Measurements from ENCODE around the gene CREG2. TPM values are rescaled to one million over a fixed set of nuclear protein-coding genes. Genes with fewer than 3 reads are reported as not detected.

Gene CREG2
- total RNA-seq, 1 donor from 2014 or later: not detected

DNA sequence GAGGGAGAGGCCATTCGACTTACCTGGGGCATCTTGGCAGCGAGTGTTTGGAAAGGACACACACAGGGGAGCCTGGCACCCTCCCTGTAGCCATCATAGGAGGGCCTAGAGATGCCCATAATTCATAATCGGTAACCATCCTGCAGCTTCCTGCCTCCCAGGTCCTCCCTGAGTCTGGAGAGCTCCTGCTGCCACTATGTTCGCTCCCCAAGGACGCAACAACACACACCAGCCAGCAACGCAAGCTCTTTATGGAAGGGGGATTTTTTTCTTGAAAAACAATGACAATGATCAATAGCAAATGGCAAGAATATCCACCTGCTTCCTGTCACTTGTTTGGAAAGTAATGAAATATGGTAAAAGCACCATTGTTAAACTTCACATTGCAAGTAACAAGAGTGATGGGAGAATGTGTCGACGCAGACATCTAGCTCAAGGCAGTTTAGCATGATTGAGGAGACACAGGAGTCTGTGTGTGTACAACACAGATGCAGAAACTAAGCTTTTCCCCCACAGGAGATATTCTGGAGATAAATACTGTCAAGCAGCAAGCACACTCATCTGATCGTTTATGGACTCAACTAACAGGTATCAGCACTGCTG, 24.9 kb upstream of the CREG2 start:
- DNase-seq (ENCODE audit: missing footprints): no peak
- intact Hi-C loops (cut with DNase I): no loop called here
- ATAC-seq: no peak

GRCh38 chr2:101410746-101411145, 23.4 kb upstream of the CREG2 start:
- DNase-seq (ENCODE audit: missing footprints): no peak
- intact Hi-C loops (cut with DNase I): no loop called here
- ATAC-seq: no peak

DNA sequence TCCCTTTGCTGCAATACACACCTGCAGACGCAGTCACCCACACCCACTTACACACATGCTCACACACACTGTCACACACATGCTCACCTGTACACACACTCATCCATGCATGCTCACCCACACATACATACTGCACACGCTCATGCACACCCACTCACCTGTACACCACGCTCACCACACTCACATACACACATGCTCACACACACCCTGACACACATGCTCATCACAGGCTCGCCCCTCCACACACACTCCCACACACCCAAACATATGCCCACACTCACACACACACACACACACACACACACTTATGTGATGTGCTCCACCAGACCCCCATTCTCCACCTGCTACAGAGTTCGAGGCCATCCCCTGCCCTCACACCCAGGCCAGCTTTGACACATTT, 22.8 kb upstream of the CREG2 start:
- intact Hi-C loops (cut with DNase I): no loop called here
- DNase-seq (ENCODE audit: missing footprints): no peak
- ATAC-seq: no peak

- no peak for DNase-seq (ENCODE audit: missing footprints)
- ATAC-seq: no peak
- intact Hi-C loops (cut with DNase I): no loop called here
These were observed 22.4 kb upstream of the CREG2 start for GRCh38 chr2:101409699-101410098.

DNA sequence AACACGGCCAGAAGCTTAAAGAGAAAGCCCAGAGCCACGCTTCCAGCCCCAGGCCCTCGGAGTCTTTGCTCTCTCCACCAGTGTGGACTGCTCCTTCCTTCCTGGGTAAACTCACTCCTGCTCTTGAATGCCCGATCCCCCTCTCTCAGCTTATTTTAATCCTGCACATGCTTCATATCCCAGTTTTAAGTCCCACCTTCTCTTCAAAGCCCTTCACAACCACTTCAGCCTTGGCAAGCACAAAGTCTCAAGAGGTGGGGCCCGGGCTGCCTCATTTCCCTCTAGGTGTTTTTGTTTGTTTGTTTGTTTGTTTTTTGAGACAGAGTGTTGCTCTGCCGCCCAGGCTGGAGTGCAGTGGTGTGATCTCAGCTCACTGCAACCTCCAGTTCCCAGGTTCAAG, 21.6 kb upstream of the CREG2 start:
- intact Hi-C loops (cut with DNase I): no loop called here
- no peak for ATAC-seq
- no peak for DNase-seq (ENCODE audit: missing footprints)

- DNase-seq (ENCODE audit: missing footprints) (no peak), ATAC-seq (no peak)
- intact Hi-C loops (cut with DNase I): no loop called here
These were observed 18.1 kb upstream of the CREG2 start for GRCh38 chr2:101405351-101405899.

DNA sequence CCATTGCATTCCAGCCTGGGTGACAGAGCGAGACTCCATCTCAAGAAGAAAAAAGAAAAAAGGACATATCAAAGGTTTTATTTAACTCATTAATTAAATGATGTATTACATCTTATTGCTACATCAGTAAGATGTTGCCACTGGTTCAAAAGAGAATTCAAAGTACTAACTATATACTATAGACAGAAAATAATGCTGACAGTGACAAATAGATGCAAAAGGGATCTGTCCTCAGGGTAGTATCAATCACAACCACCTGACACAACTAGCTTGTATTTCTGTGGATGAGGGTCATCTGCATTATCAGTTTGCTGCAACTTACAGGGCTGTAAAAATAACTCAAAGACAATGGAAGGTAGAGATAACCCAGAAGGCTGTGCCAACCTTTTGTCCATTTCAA, 16.4 kb upstream of the CREG2 start:
- no peak for ATAC-seq
- intact Hi-C loops (cut with DNase I): no loop called here
- DNase-seq (ENCODE audit: missing footprints): no peak

- intact Hi-C loops (cut with DNase I): no loop called here
These were observed 15.3 kb upstream of the CREG2 start for GRCh38 chr2:101402630-101403029.

DNA sequence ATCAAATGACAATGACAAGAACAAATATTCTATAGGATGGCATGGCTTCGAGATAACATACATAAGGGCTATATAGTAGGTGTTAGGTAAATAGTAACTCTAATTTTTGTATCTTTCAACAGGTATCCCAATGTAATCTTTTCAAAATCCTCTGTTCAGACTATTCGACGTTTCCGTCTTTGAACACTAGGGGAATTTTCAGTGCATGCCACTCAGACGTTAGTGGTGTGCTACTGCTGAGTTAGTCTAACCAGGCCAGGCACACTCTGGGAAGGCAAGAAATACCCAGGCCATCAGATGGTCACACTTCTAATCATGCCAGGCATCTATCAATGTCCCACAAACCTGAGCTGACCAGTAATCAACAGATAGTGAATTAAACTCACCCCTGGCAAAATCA, 14.6 kb upstream of the CREG2 start:
- DNase-seq (ENCODE audit: missing footprints): no peak
- ATAC-seq: no peak
- intact Hi-C loops (cut with DNase I): no loop called here

More at GRCh38 chr2:101402630-101403029, 15.3 kb upstream of the CREG2 start:
- DNase-seq (ENCODE audit: missing footprints) (no peak), ATAC-seq (no peak)

GRCh38 chr2:101401326-101401665, 14.0 kb upstream of the CREG2 start:
- no peak for DNase-seq (ENCODE audit: missing footprints)
- intact Hi-C loops (cut with DNase I): no loop called here

GRCh38 chr2:101400506-101401325, 13.4 kb upstream of the CREG2 start:
- intact Hi-C loops (cut with DNase I): no loop called here
- ATAC-seq: no peak

More at GRCh38 chr2:101401326-101401665, 14.0 kb upstream of the CREG2 start:
- ATAC-seq: no peak

DNA sequence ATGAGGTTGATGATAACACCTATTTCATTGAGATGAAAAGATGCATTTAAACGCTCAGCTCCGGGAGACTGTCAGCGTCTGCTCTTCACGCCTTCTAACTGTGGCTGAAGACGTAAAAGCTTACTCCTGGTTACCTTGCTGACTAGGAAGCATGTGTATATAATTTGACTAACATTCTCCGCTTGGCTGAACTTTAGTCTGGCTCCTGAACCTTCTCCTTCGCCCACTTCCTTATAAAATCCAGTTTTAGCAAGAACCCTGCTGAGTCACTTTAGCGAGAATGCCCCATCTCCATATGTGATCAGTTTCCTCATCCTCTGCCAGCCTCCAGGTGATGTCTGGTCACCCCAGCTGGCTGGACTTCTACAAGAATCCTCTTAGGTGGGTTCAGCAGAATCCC, 12.7 kb upstream of the CREG2 start:
- intact Hi-C loops (cut with DNase I): no loop called here
- ATAC-seq (no peak), DNase-seq (ENCODE audit: missing footprints) (no peak)

More at GRCh38 chr2:101400506-101401325, 13.4 kb upstream of the CREG2 start:
- no peak for DNase-seq (ENCODE audit: missing footprints)

- ATAC-seq: no peak
- intact Hi-C loops (cut with DNase I): no loop called here
- no peak for DNase-seq (ENCODE audit: missing footprints)
These were observed 11.9 kb upstream of the CREG2 start for GRCh38 chr2:101399021-101399799.

DNA sequence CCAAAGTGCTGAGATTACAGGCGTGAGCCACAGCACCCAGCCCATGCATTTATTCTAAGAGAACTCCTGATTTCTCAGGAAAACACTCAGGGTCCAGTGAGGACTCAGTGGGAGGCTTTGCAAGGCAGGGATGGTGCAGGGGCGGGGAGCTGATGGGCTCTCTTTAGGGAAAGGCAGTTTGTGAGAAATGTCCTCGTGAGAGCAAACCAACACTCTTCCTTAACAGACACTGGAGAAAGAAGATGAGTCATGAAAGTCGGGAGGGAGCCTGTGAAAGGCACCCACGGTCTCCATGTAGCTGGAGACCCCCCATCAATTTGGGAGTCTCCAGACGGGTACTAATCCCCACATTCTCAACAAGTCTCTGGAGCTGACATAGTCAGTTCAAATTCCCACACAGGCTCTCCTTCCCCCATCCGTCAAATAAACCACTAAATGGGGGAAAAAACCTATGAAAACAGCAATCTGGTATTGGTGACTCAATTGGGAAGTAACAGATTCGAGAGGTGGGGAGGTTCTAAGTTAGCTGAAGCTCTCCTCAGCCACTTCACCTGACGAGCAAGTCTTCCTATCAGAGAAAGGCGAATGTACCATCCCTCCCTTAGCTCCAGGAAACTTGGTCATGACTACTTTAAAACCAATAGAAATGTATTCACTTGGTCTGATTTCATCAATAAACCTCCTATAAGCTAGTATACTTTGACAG, 11.0 kb upstream of the CREG2 start:
- intact Hi-C loops (cut with DNase I): no loop called here
- ATAC-seq: no peak
- no peak for DNase-seq (ENCODE audit: missing footprints)

GRCh38 chr2:101396316-101396717, 9.0 kb upstream of the CREG2 start:
- intact Hi-C loops (cut with DNase I): no loop called here
- no peak for ATAC-seq

DNA sequence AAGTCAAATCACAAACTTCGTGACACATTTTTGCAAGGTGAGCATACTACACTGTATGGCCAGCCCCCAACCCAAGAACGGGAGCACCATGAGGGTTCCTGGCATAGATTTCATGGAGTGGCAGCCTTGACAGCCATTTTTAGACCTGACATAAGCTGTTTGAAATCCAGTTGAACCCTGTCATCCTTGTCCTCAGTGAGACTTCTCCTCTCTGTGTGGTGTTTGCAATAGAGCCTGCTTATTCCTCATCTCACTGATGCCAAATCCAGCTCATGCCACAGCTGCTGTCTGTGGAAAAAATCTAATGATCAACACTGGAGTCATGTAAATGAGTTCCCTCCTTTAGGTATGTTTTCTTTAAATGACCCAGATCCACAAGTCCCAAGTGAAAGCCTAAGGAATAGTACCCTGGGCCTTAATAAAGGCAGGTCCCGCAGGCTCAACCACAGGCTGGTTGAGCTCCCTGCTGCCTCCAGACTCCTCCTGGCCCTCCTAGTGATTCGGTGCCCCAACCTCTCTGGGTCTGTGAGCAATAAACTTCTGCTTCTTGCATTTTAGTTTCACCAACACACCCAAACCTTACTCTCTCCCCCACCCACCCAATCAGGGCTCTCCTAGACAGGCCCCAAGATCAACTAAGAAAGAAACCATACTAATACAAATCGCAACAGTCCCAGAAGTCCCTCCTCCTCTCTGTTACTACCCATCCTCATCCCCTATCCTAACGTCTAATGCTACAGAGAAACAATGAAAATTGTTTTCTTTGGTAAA, 8.4 kb upstream of the CREG2 start:
- no peak for ATAC-seq
- no peak for DNase-seq (ENCODE audit: missing footprints)
- intact Hi-C loops (cut with DNase I): no loop called here

More at GRCh38 chr2:101396316-101396717, 9.0 kb upstream of the CREG2 start:
- DNase-seq (ENCODE audit: missing footprints): no peak

GRCh38 chr2:101388232-101388631, 929 bp upstream of the CREG2 start:
- no peak for ATAC-seq
- no peak for DNase-seq (ENCODE audit: missing footprints)
- intact Hi-C loops (cut with DNase I): no loop called here

DNA sequence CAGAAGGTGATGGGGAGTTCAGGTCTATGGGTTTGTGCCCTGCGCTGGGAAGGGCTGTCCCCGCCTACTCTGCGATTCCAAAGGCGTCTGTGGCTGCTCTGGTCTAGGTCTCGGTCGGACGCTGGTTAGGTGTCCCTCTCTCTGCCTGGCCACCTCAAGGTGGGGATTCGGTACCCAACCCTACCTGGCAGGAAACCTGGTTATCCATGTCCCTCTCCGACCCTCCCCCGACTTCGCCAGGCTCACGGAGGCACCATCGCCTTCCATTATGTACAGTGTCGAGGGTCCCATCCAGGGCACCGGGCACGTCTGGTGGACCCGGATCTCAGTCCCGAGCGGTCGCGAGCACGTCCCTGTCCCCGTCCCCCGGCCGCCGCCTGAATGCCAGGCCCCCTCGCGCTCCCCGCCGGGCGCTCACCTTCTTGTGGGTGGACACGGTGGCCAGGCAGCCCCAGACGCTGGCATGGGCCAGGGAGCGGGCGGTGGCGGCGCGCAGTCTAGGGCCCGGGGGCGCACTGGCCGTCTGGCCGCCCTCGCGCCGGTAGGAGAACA, 628 bp downstream of the CREG2 start:
- peak; percentile 48 for ATAC-seq
- intact Hi-C loops (cut with DNase I): no loop called here
- no peak for DNase-seq (ENCODE audit: missing footprints)
